K562 (cell line): ENCODE measurements around the gene QPRT. TPM values are rescaled to one million over a fixed set of nuclear protein-coding genes. Genes with fewer than 3 reads are reported as not detected.

ENCODE experiments used
- DLX4 ChIP-seq: fragments of 250-450 bp; sonication (Bioruptor Pico); IDR thresholded peaks from 2 replicates; pipeline ENCODE4 v1.6.1; 2021; ENCODE audit warnings: mild to moderate bottlenecking
- DMBX1 ChIP-seq: fragments of 250-450 bp; sonication (Bioruptor Pico); IDR thresholded peaks from 2 replicates; pipeline ENCODE4 v1.8.0; 2022; ENCODE audit warnings: inconsistent platforms, mild to moderate bottlenecking, moderate library complexity, borderline replicate concordance
- EZH2 ChIP-seq: IDR thresholded peaks from 2 replicates; pipeline ENCODE4 v1.6.1; 2012; ENCODE audit warnings: low read depth, mild to moderate bottlenecking, inconsistent platforms, low read length, borderline replicate concordance
- FIP1L1 ChIP-seq: fragments of 200-400 bp; formaldehyde crosslinking; IDR thresholded peaks from 2 replicates; pipeline ENCODE4 v1.6.1; 2018; ENCODE audit warnings: mild to moderate bottlenecking, low read depth, low read length; ENCODE audit not compliant: poor library complexity, severe bottlenecking
- FOXJ2 ChIP-seq: fragments of 200-800 bp; sonication (Bioruptor generic); IDR thresholded peaks from 2 replicates; pipeline ENCODE4 v1.6.1; 2016; ENCODE audit warnings: missing genetic modification characterization, missing compliant biosample characterization
- FOXP4 ChIP-seq: sonication (generic); formaldehyde crosslinking; IDR thresholded peaks from 2 replicates; pipeline ENCODE4 v1.8.0; 2022; ENCODE audit warnings: mild to moderate bottlenecking, missing genetic modification reagents, borderline replicate concordance
- KDM5B ChIP-seq: fragments of 200-600 bp; sonication (generic); IDR thresholded peaks from 2 replicates; pipeline ENCODE4 v1.6.1; 2012; ENCODE audit warnings: low read depth, mild to moderate bottlenecking, moderate library complexity, low read length, control low read depth, inconsistent platforms; ENCODE audit not compliant: insufficient replicate concordance
- MIER1 ChIP-seq: fragments of 450-650 bp; IDR thresholded peaks from 2 replicates; pipeline ENCODE4 v1.6.1; 2016; ENCODE audit warnings: antibody characterized with exemption, mild to moderate bottlenecking, low read depth
- MYC ChIP-seq, 2 experiments: fragments of 250-450 bp in 1 of 2; sonication (Bioruptor Pico) in 1 of 2; IDR thresholded peaks; 2 replicates each; pipeline versions ENCODE4 v1.5.1 to v1.6.1; 2012 to 2021; ENCODE audit warnings: low read depth in 2 of 2, borderline replicate concordance in 1 of 2, improper control_type of control experiment in 1 of 2, low read length in 1 of 2, mild to moderate bottlenecking in 1 of 2, moderate library complexity in 1 of 2
- NELFE ChIP-seq: IDR thresholded peaks from 2 replicates; pipeline ENCODE4 v1.6.1; 2011; ENCODE audit warnings: mild to moderate bottlenecking; ENCODE audit not compliant: insufficient read depth, insufficient read length
- SMAD4 ChIP-seq: fragments of 250-450 bp; sonication (Bioruptor Pico); conservative IDR thresholded peaks from 2 replicates; pipeline ENCODE4 v1.8.0; 2021; ENCODE audit warnings: inconsistent platforms, mild to moderate bottlenecking, moderate library complexity
- UBTF ChIP-seq, 2 experiments: IDR thresholded peaks; 2 replicates each; pipeline ENCODE4 v1.6.1; 2012; ENCODE audit warnings: improper control_type of control experiment in 2 of 2, low read depth in 2 of 2, low read length in 2 of 2, borderline replicate concordance in 1 of 2
- ZBTB7A ChIP-seq: IDR thresholded peaks from 2 replicates; pipeline ENCODE4 v1.6.1; 2011; ENCODE audit warnings: low read depth, mild to moderate bottlenecking, low read length, moderate library complexity, borderline replicate concordance; ENCODE audit not compliant: control insufficient read depth
- ZNF518B ChIP-seq: fragments of 250-450 bp; sonication (Bioruptor Pico); IDR thresholded peaks from 2 replicates; pipeline ENCODE4 v1.5.0; 2021; ENCODE audit warnings: mild to moderate bottlenecking, moderate library complexity
- ZNF764 ChIP-seq: fragments of 250-450 bp; sonication (Bioruptor Pico); IDR thresholded peaks from 2 replicates; pipeline ENCODE4 v1.4.0; 2020; ENCODE audit warnings: low read depth, mild to moderate bottlenecking, moderate library complexity
- polyA plus RNA-seq, 8 experiments: library from polyadenylated mRNA; depleted of rRNA in 4 of 8; stranded (reverse) in 5 of 8; unstranded in 3 of 8; fragments of >200 nt; fragmentation: Nextera tagmentation in 2 of 8; fragmentation: Illumina TruSeq in 1 of 8; extraction: Ambion mirVana in 2 of 8; extraction: Trizol in 1 of 8; gene quantifications; 2 replicates each; pipeline versions ENCODE4 v1.2.1 to v1.2.3, GENCODE V29; 2011 to 2014; ENCODE audit warnings: inconsistent platforms in 1 of 8, missing spikeins in 1 of 8
- total RNA-seq, 7 experiments: library from RNA; depleted of rRNA in 6 of 7; stranded (reverse); fragments of >200 nt in 6 of 7; fragmentation: Illumina TruSeq in 2 of 7; extraction: Trizol in 2 of 7; gene quantifications; 2 replicates each; pipeline versions ENCODE4 v1.2.1 to v1.2.3, GENCODE V29; 2011 to 2021; ENCODE audit warnings: low replicate concordance in 1 of 7

QPRT gene
- total and polyA plus RNA-seq, 9 of the 15 experiments (the other 6 are each of a cell fraction or from before 2014, with no cell fraction given) = 7.7 to 112 (median 64.1) TPM

GRCh38 chr16:29664091-29664921 is 14.7 kb upstream of the QPRT start (continued):
- peak; percentile 40; the same call in 1 of the 2 replicates for TF ChIP-seq FOXP4
- TF ChIP-seq KDM5B = peak; percentile 14
- TF ChIP-seq FIP1L1 = peak; percentile 54
- TF ChIP-seq MYC (IDR thresholded peaks at IDR 0.05; ENCODE audit: low read depth, low read length) = peak; percentile 36; the same call in 1 of the 2 replicates
- TF ChIP-seq MYC (CRISPR knock-in tag; IDR thresholded peaks at IDR 0.05; ENCODE audit: borderline replicate concordance, low read depth) = 0 out of 2 replicates have a peak, but pooled peaks have one; percentile 49
- peak; percentile 20; the same call in 1 of the 2 replicates for TF ChIP-seq DMBX1 (CRISPR knock-in tag)
- TF ChIP-seq FOXJ2 (tag) = 0 out of 2 replicates have a peak, but pooled peaks have one; percentile 10
- TF ChIP-seq ZBTB7A = peak; percentile 96
- no peak for TF ChIP-seq NELFE
- TF ChIP-seq ZNF518B (CRISPR knock-in tag) = no peak
- TF ChIP-seq UBTF (IDR thresholded peaks at IDR 0.05; ENCODE audit: borderline replicate concordance in 1 of 2, low read depth in 2 of 2, low read length in 2 of 2) = 0 out of 4 replicates have a peak, but pooled peaks of 1 of the 2 experiments have one; percentile 41
- no peak for TF ChIP-seq DLX4 (CRISPR knock-in tag)
- 0 out of 2 replicates have a peak, but pooled peaks have one; percentile 40 for TF ChIP-seq SMAD4
- no peak for TF ChIP-seq EZH2
- no peak for TF ChIP-seq MIER1
- no peak for TF ChIP-seq ZNF764
